Measurements from ENCODE around the gene KRT4. TPM values are rescaled to one million over a fixed set of nuclear protein-coding genes. Genes with fewer than 3 reads are reported as not detected.
A peak's percentile ranks its signal among the peaks of the same experiment; 100 is the strongest.

The KRT4 gene
- total RNA-seq, 3 donors from 2014 or later (not counting 1 experiment from before 2014, with no cell fraction given) = not detected

GRCh38 chr12:52833922-52834726 is 20.2 kb upstream of the KRT4 start, which contains the start of gene KRT79:
Gene KRT79 (minus strand): TSS chr12:52834311. CDS start chr12:52834260, 51 bp downstream.
- intact Hi-C loops (cut with micrococcal nuclease) = no loop called here

GRCh38 chr12:52832985-52833905 is 19.3 kb upstream of the KRT4 start:
- peaks cover 0 to 2% of the 10 kb centered on the region in 2 donors for H3K27me3 Mint-ChIP-seq (ENCODE audit: low read depth in 2 of 2)
- no peaks in the 10 kb centered on the region for H3K9me3 ChIP-seq (ENCODE audit: control insufficient read depth, insufficient read depth, low read length)
- DNase-seq (no peak), ATAC-seq (no peak)
- no peaks in the 10 kb centered on the region for H3K27me3 ChIP-seq (ENCODE audit: control insufficient read depth, insufficient read depth, low read length)
- H3K4me3 Mint-ChIP-seq = no peak overlapping the region
- peaks cover 30% of the 10 kb centered on the region for H3K4me1 ChIP-seq (ENCODE audit: control insufficient read depth, insufficient read depth, low read length)
- intact Hi-C loops (cut with micrococcal nuclease) = no loop called here
- no peak overlapping the region for H3K27ac ChIP-seq (ENCODE audit: low read length)
- no peaks in the 10 kb centered on the region for H3K36me3 ChIP-seq (ENCODE audit: control insufficient read depth, insufficient read depth, low read length)
- H3K9me3 Mint-ChIP-seq = no peaks in the 10 kb centered on the region
- H3K4me3 ChIP-seq (ENCODE audit: low read length) = no peak overlapping the region
- H3K4me1 Mint-ChIP-seq = peaks cover 29 to 53% of the 10 kb centered on the region in 2 donors
- H3K36me3 Mint-ChIP-seq = no peaks in the 10 kb centered on the region
- peak overlapping the region in 1 of 2 donors; percentile 37 for H3K27ac Mint-ChIP-seq
- WGBS (ENCODE audit: insufficient coverage) = 94% methylated on average over 20 of the region's 20 CpGs
- no peak for TF ChIP-seq CTCF (IDR thresholded peaks at IDR 0.05)

More at GRCh38 chr12:52833922-52834726, 20.2 kb upstream of the KRT4 start, which contains the start of gene KRT79:
- no peak for TF ChIP-seq CTCF (IDR thresholded peaks at IDR 0.05)
- Histone ChIP-seq H3K36me3 (ENCODE audit: control insufficient read depth, insufficient read depth, low read length) (no peaks in the 10 kb centered on the region), H3K4me3 (ENCODE audit: low read length) (no peak within 1 kb of the TSS), H3K4me1 (ENCODE audit: control insufficient read depth, insufficient read depth, low read length) (peaks cover 30% of the 10 kb centered on the region), H3K27me3 (ENCODE audit: control insufficient read depth, insufficient read depth, low read length) (no peaks in the 10 kb centered on the region), H3K9me3 (ENCODE audit: control insufficient read depth, insufficient read depth, low read length) (no peaks in the 10 kb centered on the region), H3K27ac (ENCODE audit: low read length) (no peak within 1 kb of the TSS)
- peaks cover 29 to 53% of the 10 kb centered on the region in 2 donors for H3K4me1 Mint-ChIP-seq
- peaks cover 0 to 9% of the 10 kb centered on the region in 2 donors for H3K27me3 Mint-ChIP-seq (ENCODE audit: low read depth in 2 of 2)
- no peaks in the 10 kb centered on the region for H3K36me3 Mint-ChIP-seq
- WGBS (ENCODE audit: insufficient coverage) = 88% methylated on average over 22 of the region's 22 CpGs
- DNase-seq = no peak
- no peak within 1 kb of the TSS for H3K4me3 Mint-ChIP-seq
- no peak for ATAC-seq
- H3K27ac Mint-ChIP-seq = peak within 1 kb of the TSS; percentile 87 to 95
- H3K9me3 Mint-ChIP-seq = no peaks in the 10 kb centered on the region

DNA sequence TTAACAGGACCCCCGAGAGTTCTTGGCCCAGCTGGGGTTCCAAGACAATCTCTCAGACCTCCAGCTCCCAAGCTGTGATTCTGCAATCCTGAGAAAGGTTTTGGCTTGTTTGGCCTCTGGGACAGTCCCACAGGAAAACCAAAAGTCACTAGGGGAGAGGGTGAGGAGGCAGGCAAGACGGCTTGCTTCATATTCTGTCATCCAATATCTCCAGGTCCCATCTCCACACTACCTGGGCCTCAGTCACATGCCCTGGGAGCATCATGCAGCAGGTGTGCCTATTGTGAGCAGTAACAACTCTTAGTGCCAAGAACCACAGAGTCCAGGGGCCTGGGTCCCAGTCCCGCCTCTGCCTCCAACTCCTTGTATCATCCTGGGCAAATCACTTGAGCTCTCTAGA is 18.5 kb upstream of the KRT4 start:
- Histone ChIP-seq H3K36me3 (ENCODE audit: control insufficient read depth, insufficient read depth, low read length) (no peaks in the 10 kb centered on the region), H3K4me3 (ENCODE audit: low read length) (no peak overlapping the region), H3K27me3 (ENCODE audit: control insufficient read depth, insufficient read depth, low read length) (no peaks in the 10 kb centered on the region), H3K9me3 (ENCODE audit: control insufficient read depth, insufficient read depth, low read length) (no peaks in the 10 kb centered on the region), H3K4me1 (ENCODE audit: control insufficient read depth, insufficient read depth, low read length) (peaks cover 23% of the 10 kb centered on the region), H3K27ac (ENCODE audit: low read length) (no peak overlapping the region)
- WGBS (ENCODE audit: insufficient coverage) = 78% methylated on average over 3 of the region's 3 CpGs
- TF ChIP-seq CTCF (IDR thresholded peaks at IDR 0.05) = no peak
- Mint-ChIP-seq H3K9me3 (no peaks in the 10 kb centered on the region), H3K4me3 (no peak overlapping the region), H3K27ac (peak overlapping the region in 1 of 2 donors; percentile 37), H3K4me1 (peaks cover 24 to 45% of the 10 kb centered on the region in 2 donors), H3K27me3 (ENCODE audit: low read depth in 2 of 2) (peaks cover 0 to 2% of the 10 kb centered on the region in 2 donors), H3K36me3 (no peaks in the 10 kb centered on the region)
- intact Hi-C loops (cut with micrococcal nuclease) = no loop called here
- DNase-seq (no peak), ATAC-seq (no peak)

All from natural killer cell (primary cell).